ENCODE measurements around the gene GJB4.

The GJB4 gene

DNA sequence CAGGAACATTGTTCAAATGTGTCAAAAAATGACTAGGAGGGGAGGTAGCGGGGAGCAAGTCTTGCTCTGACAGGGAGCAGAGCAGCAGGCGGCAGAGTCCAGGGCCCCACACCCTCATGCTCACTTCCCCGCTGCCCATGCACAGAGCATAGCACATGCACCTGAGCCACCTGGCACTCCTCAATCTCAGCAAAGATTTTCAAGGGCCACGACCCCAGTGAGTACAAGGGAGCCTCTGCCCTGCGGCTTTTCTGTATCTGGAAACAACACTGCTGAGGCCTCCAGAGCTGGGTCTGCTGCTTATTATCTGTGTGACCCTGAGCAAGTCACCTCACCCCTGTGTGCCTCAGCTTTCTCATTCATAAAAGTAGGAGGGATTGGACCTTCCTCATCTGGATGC lies 20.4 kb downstream of the GJB4 start:
- no peak for DNase-seq

GRCh38 chr1:34780528-34780927 lies 21.0 kb downstream of the GJB4 start:
- DNase-seq = no peak

DNA sequence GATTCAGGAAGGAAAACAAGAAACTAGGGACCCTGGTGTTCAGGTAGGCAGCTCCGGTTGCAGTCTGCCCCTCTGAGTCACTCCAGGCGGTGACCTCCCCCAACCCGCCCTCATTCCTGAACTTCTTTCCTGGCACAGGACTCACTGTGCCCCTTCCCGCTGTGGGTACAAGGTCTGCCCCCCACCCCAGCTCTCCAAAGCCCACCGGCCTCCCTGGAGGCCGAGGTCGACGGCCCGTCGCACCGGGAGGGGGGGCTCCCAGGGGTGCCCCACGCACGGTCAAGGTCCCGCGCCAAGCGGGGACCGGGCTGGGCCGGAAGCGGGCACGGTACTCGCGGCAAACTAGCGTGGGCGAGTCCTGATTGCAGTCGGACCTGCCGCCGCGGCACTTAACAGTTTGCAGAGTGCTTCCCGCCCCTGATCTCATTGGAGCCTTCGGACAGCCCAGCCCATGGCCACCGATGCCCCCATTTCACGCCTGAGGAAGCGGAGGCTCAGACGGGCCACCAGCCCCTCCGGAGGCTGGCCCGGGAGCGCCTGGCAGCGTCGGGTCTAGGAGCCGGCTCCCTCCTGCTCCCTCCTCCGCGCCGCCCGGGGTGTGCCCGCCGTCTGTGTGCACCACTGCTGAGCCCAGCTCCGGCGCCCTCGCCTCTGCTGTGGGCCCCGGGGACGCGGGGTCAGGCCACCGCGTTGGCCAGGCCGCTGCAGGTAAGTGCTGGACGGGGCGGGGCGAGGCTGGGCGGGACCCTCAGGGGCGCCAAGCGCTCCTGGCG lies 21.7 kb downstream of the GJB4 start, which contains the start of gene GJB3:
Gene GJB3, plus strand, starts transcription at position 144 of the 773 bp plus-strand sequence. CDS start 3,549 bp downstream, outside the sequence.
- peak; percentile 33 for DNase-seq

DNA sequence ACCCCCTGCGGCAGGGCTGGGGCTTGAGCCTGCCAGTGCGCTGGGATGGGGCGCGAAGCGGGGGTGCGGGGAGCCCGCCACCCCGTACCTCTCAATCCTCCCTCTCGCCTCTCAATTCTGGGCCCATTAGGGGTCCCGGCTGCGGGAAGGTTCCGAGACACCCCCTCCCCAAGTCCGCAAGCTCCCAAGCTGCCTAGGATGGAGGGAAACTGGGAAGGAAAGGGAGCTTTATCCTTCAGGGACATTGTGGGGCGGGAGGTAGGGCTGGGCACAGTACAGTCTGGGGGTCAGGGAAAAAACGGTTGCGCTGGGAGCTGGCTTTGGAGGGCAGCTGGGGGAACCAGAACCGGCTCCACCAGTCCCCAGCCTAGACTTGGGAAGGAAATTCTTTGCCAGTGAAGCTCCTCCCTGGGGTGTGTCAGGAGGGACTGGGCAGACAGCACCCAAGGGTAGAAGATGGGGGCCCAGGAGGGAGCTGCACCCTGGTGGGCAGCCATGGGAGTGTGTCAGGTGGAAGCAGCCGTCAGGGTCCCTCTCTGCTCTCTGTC lies 22.4 kb downstream of the GJB4 start:
- no peak for DNase-seq

DNA sequence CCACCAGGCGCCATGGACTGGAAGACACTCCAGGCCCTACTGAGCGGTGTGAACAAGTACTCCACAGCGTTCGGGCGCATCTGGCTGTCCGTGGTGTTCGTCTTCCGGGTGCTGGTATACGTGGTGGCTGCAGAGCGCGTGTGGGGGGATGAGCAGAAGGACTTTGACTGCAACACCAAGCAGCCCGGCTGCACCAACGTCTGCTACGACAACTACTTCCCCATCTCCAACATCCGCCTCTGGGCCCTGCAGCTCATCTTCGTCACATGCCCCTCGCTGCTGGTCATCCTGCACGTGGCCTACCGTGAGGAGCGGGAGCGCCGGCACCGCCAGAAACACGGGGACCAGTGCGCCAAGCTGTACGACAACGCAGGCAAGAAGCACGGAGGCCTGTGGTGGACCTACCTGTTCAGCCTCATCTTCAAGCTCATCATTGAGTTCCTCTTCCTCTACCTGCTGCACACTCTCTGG lies 25.2 kb downstream of the GJB4 start:
- DNase-seq = no peak

- no peak for DNase-seq
Measured at GRCh38 chr1:34785231-34785874, 25.8 kb downstream of the GJB4 start.

DNA sequence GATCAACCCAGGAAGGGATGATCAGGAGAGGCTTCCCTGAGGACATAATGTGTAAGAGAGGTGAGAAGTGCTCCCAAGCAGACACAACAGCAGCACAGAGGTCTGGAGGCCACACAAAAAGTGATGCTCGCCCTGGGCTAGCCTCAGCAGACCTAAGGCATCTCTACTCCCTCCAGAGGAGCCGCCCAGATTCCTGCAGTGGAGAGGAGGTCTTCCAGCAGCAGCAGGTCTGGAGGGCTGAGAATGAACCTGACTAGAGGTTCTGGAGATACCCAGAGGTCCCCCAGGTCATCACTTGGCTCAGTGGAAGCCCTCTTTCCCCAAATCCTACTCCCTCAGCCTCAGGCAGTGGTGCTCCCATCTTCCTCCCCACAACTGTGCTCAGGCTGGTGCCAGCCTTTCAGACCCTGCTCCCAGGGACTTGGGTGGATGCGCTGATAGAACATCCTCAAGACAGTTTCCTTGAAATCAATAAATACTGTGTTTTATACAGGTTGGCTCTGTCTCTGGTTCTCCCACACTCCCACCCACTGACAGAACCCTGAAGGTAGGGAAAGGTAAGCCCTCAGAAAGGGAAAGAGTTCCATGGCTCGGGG lies 26.4 kb downstream of the GJB4 start:
- DNase-seq = no peak

DNA sequence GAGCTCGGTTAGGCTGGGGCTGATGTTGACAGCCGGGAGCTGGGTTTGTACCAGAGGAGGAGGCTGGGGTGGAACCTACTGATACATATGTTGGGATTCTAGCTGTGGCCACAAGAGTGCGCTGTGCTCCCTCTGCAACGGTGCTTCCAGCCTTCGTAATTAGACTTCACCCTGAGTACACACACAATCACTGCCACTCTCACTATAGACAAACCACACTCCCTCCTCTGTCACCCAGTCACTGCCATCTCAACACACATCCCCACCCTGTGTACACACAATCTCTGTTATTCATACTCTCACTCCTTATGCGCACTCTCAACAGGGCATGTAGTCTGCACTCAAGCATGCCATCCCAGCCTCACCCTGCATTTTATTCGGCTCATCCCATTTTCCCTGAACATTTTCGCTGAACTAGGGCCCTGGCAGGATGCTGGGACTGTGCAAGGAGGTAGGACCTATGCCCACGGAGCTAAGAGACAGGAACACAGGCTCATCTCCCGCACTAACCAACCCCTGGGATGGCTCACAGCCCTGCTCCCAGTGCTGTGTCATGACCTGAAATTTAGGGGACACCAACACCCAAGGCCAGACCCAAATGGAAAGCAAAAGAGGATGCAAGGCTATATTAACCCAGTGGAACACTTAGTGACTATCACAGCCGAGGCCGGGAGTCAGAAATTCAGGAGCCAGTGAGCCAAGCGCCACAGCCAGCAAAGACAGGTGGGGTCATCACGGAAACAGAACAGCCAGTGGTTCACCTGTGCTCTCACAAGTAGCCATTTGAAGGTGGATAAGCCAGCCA lies 27.2 kb downstream of the GJB4 start:
- DNase-seq = peak; percentile 87

- no peak for DNase-seq
Measured at GRCh38 chr1:34787461-34788420, 28.2 kb downstream of the GJB4 start.

- DNase-seq = no peak
Measured at GRCh38 chr1:34790985-34791384, 31.4 kb downstream of the GJB4 start.

DNA sequence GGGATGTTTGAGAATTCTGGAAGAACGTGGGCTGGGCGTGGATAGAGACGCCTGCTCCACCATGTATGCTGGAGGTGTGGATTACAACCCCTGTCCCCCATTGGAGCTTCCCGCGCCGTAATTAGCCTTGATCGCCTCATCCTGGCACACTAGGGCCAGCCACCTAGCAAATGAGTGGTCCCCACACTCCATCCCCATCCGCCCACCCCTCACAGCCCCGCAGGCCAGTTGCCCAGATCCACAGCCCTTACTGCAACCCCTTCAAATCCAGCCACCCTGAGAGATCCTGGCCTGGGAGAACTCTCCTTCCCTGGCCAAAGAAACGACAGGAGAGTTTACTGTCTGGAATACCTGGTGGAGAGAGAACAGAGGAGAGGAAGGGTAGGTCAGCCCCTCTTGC lies 32.9 kb downstream of the GJB4 start:
- no peak for DNase-seq

DNA sequence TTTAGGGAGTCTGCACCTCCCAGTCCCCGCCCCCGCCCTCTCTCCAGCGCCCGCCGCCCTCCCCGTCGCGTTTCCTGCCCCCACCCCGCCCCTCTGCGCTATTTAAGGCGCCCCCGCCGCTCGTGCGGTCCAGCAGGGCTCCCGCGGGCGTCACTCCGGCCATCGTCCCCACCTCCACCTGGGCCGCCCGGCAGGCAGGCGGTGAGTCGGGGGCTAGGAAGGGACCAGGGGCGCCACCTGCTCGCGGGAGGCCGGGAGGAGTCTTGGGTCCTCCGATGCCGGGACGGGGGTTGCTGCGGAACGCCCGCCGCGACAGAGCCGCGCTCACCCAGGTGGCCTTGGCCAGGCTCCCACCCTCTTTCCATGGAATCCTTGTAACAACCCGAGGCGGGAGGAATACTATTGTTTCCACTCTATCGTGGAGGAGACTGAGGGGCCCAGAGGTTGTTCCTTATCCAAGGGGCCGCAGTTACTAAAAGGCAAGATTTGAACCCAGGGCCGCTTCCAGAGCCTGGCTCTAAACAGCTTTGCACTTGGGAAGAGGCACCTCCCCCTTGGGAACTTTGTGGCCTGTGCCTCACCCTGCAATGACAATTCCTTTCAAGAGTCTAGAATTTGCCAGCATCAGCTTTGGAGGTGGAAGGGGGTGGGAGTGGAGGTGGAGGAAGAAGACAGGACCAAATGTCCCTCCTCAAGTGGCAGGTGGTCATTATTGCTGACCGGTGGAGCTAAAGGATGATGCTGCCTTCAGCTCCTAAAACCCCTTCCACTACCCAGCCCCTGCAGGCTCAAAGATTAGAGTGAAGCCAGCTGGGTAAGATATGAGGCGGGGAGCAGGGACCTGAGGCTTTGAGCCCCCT lies 33.6 kb downstream of the GJB4 start, which contains the start of gene GJA4:
Gene GJA4, plus strand, starts transcription at position 132 of the 860 bp plus-strand sequence. CDS start 1,215 bp downstream, outside the sequence.
- no peak for DNase-seq

DNA sequence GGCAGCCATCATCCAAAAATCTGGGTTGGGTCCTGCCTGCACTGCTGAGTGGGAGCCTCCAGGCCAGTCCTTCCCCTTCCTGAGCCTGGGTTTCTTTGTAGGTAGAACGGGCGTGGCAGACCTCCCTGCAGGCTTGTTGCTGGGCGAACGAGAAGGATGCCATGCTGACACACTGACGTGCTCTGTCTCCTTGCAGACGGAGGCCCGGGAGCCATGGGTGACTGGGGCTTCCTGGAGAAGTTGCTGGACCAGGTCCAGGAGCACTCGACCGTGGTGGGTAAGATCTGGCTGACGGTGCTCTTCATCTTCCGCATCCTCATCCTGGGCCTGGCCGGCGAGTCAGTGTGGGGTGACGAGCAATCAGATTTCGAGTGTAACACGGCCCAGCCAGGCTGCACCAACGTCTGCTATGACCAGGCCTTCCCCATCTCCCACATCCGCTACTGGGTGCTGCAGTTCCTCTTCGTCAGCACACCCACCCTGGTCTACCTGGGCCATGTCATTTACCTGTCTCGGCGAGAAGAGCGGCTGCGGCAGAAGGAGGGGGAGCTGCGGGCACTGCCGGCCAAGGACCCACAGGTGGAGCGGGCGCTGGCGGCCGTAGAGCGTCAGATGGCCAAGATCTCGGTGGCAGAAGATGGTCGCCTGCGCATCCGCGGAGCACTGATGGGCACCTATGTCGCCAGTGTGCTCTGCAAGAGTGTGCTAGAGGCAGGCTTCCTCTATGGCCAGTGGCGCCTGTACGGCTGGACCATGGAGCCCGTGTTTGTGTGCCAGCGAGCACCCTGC lies 34.7 kb downstream of the GJB4 start:
- DNase-seq = no peak

GRCh38 chr1:34794790-34795180 lies 35.2 kb downstream of the GJB4 start:
- no peak for DNase-seq

GRCh38 chr1:34795916-34796315 lies 36.4 kb downstream of the GJB4 start:
- no peak for DNase-seq

- DNase-seq = no peak
Measured at GRCh38 chr1:34796990-34797389, 37.5 kb downstream of the GJB4 start.

- no peak for DNase-seq
Measured at GRCh38 chr1:34800214-34800613, 40.7 kb downstream of the GJB4 start.

- DNase-seq = no peak
Measured at GRCh38 chr1:34803770-34804169, 44.2 kb downstream of the GJB4 start.

- DNase-seq = no peak
Measured at GRCh38 chr1:34806396-34806795, 46.9 kb downstream of the GJB4 start.

Data from eye (tissue), 1 donor.